GM18508 (cell line): ENCODE measurements around the gene CLDN1.
"Not testable (repeated sequence)": the region's sequence is repeated elsewhere in the genome, so short reads cannot be mapped to it uniquely, and the experiment has no call there.

ENCODE experiments used
- ATAC-seq: cut with Tn5 transposase; IDR thresholded peaks from one replicate; pipeline ENCODE4 v1.9.1; 2021; ENCODE audit warnings: moderate number of reproducible peaks; ENCODE audit not compliant: insufficient read depth, unreplicated experiment

Gene CLDN1

DNA sequence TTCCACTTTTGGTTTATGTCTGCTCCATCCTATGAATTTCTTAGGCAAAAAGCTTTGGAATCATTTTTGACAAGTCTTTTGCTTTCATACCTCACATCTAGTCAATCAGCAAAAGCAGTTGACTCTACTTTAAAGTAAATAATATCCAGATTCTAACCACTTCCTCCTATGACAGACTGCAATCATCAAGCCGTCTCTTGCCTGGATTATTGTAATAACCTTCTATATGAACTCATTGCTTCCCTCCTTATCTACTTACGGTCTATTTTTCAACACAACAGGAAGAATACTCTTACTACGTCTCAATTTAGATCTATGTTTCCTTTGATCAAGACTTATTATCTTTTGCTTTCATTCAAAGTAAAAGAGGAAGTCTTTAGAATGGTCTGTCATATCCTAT lies 20.7 kb downstream of the CLDN1 start:
- no peak for ATAC-seq

DNA sequence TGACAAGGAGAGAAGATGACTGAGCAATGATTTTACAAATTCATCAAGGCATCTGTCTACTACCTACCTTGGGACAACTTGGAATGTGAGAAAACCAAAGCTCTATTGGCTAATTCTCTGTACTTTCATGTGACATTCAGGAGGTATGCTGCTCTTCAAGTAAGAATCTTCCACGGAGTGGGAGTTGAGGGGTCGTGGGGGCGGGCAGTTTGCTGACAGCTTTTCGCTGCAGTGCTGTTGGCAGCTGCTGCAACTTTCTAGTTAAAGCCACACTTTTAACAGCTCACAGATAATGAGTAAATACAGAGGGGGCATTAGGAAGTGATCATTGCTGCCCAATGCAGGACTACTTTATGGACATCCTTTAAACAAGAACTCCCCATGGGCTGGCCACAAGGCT lies 22.3 kb downstream of the CLDN1 start:
- no peak for ATAC-seq

DNA sequence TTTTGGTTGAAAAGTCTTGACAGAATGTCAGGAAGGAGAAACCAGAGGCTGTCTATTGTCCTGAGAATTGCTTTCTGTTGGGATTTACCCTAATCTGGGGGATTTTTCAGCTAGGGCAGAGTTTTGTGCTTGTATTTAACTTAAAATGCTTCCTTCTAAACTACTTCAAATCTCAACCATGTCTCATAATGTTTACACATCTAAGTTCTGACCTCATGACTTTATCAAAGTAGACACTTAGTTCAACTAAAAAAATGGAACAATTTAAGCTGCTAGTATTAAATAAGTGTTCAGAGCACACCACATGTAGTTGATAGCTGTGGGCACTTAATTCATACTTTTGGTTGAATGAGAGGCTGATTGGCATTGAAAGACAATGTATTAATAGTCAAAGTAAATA lies 28.2 kb downstream of the CLDN1 start:
- ATAC-seq = no peak

DNA sequence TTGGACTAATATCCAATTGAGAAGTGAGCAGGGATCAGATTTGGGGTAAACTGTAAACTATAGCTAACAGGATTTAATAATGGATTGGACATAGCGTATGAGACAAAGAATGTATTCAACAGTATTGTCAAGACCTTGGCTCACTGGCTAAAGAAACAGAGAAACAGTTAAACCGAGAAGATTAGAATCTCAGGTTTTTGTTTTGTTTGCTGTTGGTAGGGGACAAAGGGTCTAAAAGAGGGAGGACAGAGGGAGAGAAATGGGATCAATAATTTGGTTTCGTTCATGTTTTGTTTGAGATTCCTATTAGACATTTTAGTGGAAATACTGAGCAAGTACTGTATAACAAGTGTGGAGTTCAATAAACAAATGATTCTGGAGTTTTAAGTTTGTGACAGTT lies 28.6 kb downstream of the CLDN1 start:
- ATAC-seq = no peak

DNA sequence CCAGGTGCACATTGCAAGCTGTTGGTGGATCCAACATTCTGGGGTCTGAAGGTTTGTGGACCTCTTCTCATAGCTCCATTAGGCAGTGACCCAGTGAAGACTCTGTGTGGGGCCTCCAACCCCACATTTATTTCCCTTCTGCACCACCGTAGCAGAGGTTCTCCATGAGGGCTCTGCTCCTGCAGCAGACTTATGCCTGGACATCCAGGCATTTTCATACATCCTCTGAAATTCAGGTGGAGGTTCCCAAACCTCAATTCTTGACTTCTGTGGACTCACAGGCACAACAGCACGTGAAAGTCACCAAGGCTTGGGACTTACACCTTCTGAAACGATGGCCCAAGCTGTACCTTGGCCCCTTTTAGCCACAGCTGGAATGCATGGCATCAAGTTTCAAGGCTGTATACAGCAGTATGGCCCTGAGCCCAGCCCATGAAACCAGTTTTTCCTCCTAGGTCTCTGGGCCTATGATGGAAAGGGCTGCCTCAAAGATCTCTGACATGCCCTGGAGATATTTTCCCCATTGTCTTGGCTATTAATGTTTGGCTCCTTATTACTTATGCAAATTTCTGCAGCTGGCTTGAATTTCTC lies 30.2 kb downstream of the CLDN1 start:
- ATAC-seq = no peak

DNA sequence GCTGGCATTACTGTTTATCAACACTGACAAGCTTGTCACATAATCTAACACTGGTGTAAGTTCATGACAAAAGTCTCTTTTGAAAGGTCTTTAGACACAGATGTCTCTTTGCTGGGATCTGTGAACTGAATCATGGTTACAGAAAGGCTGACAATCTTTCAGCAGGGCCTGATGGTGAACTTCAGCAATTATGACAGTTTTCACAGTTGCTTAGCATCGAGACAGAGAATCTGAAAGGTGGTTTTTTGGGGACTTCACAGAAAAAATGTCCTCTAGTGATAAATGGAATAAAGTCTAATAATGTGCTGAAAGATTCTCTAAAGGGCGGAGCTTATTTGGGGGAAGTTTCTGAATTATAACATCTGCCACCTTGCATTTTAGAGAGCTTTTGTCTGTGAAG lies 32.3 kb downstream of the CLDN1 start:
- no peak for ATAC-seq

DNA sequence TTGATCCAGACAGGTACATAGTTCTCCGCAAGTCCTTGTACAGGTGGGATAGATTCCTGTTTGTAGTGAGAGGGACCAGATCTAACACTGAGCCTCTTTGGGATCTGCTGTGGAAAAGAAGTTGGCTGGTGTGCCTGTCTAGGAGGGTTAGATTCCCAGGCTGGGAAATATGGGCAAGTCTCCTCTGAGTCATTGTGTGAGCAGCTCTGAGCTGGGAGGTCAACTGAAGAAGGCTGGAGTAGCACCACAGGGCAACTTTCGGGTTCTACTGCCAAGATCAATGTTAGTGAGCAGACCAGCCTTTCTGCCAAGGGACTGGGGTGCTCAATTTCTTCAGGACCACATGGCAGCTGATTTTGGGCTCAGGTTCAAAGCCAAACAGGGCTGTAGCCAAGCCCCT lies 33.4 kb downstream of the CLDN1 start:
- ATAC-seq = no peak

DNA sequence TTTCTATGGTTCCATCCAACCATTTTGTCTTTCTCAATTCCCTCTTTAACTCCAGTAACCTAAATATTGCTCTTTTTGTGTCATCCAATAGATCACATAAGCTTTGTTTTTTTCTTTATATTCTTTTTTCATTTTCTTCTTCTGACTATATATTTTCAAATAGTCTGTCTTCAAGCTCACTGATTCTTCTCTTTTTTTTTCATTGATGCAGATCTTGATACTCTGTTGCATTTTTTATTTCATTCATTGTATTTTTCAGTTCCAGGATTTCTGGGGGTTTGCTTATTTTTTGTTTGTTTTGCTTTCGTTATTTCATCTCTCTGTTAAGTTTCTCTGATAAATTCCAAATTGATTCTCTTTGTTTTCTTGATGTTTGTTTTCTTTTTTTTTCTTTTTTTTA lies 36.2 kb downstream of the CLDN1 start:
- no peak for ATAC-seq

DNA sequence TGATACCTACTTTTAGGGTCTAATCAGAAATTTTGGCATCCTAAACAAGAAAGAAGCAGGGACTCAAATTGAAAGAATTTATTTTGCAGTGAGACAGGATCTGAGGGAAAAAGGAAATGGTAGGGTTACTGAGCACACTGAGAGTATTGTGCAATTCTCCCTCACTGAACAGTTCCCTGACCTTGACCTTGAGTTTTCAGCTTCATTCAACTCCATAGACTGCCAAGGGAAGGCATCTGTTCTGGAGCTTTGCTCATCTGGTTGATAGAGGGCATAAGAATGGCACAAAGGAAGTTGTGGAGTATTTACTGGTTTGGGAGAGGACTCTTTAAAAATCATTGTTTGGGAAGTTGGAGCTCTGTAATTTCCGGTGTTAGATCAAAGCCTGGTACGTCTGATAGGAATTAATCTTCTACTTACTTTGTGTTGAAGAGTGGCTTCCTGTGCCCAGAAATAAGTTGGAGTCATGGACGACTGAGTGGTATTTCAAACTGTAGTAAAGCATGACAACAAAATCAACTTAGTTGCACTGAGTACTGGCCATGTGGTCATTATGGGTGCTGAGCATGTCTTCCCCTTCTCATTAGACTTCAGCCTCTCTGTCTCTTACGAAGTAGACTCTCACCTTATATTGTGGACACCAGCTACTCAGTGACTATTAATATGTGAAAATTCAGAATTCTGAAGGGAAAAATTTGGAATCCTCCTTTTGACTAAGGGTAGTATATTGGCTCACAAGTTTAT lies 40.8 kb downstream of the CLDN1 start:
- ATAC-seq = no peak

DNA sequence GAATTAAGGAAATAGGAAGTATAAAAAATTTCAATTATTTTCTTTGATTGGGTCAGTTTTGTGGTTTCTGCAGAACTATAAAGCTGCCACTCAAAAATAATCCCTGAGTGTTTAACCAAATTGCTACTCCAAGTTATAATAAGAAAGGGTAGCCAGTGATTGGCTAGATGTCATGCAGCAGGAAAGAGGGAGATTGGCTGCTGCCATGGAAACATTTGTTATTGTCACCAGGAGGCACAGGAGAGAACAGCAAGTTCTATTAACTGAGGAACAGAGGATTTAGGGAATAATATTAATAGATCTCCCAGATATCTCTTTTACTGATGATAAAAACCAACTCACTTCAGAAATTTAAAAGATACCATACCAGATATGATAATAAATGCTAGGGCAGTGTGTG lies 42.6 kb downstream of the CLDN1 start:
- no peak for ATAC-seq

DNA sequence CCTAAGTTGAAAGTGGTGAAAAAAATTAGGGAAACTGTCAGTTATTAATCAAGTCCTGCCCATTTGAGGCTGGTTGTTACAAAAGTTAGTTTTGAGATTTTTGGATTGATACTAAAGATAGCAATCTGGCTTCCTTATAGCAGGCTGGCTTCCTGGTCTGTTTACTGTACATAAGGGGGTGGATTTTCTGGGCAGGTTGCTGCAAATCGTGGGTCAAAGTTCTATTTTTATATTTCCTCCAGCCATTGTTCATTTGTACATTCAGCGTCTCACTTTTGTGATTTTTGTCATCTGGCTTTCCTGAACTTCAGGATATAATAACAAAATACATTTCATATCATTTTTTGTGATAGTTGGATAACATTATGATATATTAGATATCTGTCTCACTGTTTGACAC lies 49.5 kb downstream of the CLDN1 start:
- no peak for ATAC-seq

DNA sequence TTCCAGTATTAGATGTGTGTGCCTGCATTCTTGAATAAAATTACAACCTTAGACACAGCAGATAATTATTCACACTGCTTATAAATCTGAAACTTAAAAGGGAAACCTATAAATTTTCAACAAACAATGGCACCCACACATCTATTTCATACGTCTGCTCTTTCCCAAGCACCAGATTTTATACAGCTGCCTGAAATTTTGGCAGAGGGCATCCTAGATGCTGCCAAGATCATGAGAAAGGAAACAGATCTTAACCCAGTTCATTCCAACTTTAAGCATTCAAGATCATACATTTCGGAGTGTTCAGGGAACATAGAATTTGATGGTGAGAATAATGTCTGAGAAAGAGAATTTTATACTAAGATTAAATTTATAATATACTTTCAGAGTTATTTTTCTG lies 53.1 kb downstream of the CLDN1 start:
- ATAC-seq = no peak

DNA sequence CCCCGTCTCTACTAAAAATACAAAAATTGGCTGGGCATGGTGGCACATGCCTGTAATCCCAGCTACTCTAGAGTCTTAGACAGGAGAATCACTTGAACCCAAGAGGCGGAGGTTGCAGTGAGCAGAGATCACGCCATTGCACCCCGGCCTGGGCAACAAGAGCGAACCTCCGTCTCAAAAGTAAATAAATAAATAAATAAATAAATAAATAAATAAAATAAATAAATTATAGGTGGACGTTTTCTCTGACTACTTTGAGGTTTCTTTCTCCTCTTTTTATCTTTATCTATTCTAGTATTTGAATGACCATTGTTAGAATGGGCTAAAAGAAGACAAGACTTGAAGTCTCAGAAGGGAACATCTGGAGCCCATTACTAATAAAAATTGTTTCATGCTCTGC lies 54.8 kb downstream of the CLDN1 start:
- not testable (repeated sequence) for ATAC-seq

DNA sequence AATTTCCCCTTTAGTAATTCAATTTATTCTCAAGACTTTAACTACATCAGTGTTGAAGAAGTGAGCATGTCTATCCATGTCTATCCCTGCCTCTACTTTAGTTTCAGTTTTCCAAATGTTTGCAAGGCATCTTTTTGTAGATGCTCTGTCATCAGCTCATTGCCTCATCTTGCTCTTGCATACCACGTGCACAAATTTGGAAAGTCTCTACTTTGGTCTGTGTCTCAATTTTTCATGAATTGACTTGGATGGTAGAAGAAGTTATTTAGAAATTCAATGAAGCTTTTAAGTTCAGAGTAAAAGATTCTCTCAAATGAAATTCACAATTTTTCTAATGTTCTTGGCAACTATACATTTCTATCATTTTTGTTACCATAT lies 55.3 kb downstream of the CLDN1 start:
- no peak for ATAC-seq

DNA sequence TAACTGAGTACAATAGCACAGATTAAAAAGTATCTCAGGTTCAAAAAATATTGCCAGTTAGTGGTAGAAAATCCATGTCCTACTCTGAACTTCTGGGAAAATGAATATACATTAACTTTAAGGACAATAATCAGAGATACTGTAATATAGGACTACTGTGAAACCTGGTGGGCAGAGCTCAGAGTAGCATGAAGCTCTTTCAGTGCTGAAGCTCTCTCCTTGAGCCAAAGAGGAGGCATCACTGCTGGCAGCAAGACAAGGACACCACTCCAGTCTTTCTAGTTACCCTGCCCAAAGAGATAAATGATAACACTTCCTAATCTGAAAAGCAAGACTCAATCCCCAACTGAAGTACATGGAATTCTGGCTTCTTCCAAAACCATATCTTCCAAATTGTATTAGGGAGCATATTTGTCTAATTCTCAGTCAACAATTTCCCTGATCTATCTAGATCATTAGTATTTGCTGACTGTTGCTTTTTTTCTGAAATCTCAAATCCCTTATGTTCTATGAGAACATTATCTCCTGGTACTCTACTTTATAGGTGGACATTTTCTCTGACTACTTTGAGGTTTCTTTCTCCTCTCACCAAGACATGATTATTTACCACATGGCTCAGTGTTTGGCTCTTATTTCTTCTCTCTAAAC lies 55.9 kb downstream of the CLDN1 start:
- ATAC-seq = no peak

DNA sequence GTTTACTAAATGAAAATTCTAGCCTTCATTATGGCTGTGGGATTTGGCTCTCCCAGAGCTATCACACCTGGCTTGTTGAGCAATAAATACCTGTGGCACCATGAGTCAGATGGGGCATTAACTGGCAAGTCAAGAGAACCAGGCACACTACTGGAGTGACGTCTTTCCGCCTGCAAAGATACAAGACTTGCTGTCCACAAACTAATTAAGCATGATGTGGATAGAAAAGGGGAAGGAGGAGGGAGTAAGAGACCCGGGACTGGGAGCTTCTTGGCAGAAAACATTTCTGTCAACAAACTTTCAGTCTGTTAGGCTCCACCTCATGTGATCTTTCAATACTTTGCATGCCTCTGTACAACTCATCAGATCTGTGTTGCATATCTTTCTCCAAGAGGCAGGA lies 56.5 kb downstream of the CLDN1 start:
- no peak for ATAC-seq

DNA sequence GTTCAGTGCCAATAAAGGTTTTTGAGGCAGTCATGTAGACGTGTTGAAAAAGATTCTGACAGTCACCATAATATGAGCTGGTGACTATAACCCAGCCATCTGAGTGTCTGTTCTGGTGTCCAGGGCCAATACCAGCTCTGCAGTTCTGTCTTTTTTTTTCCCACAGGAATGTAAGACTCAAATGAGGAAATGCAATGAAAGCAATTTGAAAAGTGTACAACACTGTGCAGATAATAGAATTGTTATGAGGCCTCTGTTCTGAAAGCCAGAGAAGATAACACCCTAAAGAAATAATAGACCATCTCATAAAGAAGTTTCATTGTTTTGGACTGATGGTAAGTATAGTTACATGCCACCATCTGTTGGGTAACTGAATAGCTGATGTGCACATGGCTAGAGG lies 57.1 kb downstream of the CLDN1 start:
- no peak for ATAC-seq

DNA sequence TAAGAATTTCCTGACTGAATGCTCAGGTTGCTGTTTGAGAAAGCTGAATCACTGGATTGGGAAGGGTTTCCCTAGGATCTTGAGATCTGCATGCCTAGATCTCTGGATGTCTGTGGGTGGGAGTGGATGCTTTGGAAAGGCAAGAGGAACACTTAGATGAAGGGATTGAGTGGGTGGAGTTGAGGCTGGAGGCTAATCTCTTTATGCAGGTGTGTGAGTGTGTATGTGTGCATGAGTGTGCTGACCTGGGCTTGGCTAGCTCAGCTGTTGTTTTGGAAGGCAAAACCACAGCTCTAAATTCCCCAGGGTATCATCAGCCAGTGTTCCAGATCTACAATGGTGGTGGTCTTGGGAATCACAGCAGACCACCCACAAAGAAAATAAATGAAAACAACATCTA lies 60.5 kb downstream of the CLDN1 start:
- ATAC-seq = no peak

DNA sequence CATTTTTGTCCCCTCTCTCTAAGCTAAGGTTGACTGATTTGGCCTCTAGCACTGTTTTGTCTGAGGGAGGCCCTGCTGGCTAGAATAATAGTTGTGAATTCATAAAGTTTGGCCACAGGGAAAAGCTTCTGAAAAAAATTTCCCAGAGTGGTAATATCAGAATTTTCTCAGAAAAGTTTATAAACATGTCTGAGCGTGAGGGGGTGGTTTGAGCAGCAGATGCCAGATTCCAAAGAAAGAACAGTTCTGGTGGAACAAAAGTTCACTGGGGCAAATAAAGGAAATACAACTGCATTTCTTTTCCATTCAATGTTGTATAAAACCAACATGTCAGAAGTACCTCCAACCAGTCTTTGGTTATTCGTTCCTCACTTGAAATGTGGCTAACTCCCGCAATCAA lies 61.2 kb downstream of the CLDN1 start:
- no peak for ATAC-seq

DNA sequence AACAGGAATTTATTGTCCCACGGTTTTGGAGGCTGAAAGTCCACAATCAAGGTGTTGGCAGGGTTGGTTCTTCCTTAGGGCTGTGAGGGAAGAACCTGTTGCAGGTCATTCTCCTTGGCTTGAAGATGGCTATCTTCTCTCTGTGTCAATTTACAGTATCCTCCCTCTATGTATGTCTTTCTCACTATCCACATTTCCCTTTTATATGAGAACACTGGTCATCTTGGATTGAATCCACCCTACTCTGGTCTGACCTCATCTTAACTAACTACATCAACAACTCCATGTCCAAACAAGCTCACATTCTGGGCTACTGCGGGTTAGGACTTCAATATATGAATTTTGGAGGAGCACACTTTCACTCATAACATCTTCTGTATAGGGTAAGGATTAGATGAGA lies 61.9 kb downstream of the CLDN1 start:
- no peak for ATAC-seq

DNA sequence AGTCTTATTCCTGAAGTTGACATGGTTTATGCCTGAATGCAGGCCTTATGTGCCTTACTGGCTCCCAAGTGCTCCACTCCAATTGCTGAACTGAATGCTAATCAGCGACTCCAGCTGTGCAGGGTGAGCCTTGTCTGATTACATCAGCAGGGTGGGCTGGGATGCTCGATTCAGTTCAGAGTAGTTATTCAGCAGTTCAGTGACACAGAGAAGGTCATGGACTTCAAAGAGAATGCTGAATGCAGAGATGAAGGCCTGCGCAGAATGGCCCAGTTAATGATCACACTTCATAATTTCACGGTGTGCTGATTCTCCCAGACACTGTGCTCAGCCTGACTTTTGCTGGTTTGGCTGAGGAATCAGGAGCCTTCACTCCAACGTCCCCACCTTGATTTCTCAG lies 63.6 kb downstream of the CLDN1 start:
- ATAC-seq = no peak
